ENCODE measurements around the gene PPP1R1B.

Gene PPP1R1B

DNA sequence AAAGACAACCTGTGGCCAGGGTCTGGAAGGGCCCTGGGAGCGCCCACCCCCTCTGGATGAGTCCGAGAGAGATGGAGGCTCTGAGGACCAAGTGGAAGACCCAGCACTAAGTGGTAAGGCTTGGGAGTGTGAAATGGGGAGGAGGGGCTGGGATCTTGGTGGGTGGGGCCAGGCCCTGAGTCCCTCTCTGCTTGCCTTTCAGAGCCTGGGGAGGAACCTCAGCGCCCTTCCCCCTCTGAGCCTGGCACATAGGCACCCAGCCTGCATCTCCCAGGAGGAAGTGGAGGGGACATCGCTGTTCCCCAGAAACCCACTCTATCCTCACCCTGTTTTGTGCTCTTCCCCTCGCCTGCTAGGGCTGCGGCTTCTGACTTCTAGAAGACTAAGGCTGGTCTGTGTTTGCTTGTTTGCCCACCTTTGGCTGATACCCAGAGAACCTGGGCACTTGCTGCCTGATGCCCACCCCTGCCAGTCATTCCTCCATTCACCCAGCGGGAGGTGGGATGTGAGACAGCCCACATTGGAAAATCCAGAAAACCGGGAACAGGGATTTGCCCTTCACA is 8.9 kb downstream of the PPP1R1B start:
- DNase-seq = no peak

- no peak for DNase-seq
Measured at GRCh38 chr17:39636587-39636926, 9.8 kb downstream of the PPP1R1B start.

GRCh38 chr17:39636927-39637736 is 10.4 kb downstream of the PPP1R1B start, which contains the start of gene STARD3:
Gene STARD3 (plus strand): TSS chr17:39637144. CDS start chr17:39653532, 16,388 bp downstream.
- peak; percentile 91 for DNase-seq

DNA sequence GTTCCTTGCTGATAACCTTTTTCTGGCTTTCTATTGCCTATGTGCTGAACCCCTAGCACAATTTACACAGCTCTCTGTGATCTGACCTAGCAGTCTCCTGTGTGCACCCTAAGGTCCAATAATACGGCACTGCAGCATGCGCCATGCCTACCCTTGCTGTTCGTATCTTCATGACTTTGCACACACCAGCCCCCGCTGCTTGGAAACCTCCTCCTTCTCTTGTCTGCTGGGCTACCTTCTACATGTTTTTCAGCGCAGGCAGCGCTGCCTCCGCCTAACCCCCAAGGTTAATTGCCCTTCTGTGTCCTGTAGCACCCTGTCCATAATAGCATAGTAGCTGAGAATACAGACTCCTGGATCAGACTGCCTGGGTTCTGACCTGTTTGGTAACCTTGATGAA is 11.6 kb downstream of the PPP1R1B start:
- DNase-seq = no peak

DNA sequence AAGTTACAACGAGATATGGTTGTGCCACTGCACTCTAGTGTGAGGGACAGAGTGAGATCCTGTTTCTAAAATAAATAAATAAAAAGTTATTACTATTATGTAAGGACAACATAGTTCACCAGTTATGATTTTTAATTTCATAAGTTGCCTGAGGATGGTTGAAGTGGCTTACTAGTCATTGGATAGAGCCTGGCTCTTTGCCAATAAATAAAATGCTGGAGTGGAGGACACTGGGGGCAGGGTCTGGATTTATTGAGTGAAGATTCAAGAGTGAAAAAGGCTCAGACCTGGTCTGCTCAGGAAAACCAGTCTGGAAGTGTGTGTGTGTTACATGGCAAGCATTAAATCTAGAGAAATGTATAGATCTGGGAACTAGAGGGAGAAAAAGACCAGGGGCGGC is 12.3 kb downstream of the PPP1R1B start:
- DNase-seq = no peak

- no peak for DNase-seq
Measured at GRCh38 chr17:39639566-39640458, 13.1 kb downstream of the PPP1R1B start.

- no peak for DNase-seq
Measured at GRCh38 chr17:39640591-39641031, 13.9 kb downstream of the PPP1R1B start.

DNA sequence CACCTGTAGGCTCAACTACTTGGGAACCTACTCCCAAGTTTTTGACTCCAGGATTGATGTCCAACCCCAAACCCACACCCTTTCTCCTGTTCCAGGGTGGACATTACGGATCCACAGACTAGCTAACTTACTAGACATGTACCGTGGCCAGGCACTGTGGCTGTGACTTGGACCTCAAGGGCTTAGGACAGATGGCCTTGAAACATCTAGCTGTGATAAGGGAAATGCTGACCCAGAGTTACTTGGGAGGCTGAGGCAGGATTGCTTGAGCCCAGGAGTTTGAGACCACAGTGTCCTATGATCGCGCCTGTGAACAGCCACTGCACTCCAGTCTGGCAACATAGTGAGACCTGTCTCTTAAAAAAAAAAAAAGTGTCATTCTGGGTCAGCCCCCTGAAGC is 14.3 kb downstream of the PPP1R1B start:
- no peak for DNase-seq

- no peak for DNase-seq
Measured at GRCh38 chr17:39641883-39642282, 15.1 kb downstream of the PPP1R1B start.

- no peak for DNase-seq
Measured at GRCh38 chr17:39642291-39643074, 15.7 kb downstream of the PPP1R1B start.

GRCh38 chr17:39643271-39643670 is 16.5 kb downstream of the PPP1R1B start:
- DNase-seq = no peak

- no peak for DNase-seq
Measured at GRCh38 chr17:39647256-39647655, 20.5 kb downstream of the PPP1R1B start.

DNA sequence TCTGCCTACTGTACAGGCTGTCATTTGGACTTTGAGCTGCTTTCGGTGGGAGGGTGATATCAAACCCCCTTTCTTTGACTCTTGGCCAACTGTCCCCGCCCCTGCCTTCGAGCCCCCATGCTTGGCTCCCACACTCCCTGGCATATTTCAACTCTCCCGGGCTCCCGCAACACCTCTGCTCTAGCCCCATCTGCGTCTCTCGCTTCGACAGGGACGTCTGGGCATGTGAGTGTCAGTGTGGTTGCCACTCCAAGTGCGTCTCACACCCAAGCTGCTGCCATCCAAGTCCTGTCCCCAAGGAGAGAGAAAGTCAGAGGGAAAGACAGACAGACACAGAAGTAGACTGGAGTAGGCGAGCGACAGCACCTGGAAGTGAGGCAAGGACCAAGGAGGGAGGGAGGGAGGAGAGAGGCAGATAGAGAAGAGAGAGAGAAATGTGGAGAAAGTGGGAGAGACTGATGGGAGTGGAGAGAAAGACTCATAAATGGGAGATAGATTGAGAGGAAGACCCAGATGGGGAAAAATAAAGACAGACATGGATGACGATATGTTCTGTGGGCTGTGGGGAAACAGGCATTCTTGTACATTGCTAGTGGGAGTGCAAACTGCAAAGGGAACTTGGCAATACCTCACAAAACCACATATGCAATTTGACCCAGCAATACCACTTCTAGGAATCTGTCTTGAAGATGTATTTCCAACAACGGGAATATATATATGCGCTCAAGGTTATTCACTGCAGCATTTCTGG is 22.0 kb downstream of the PPP1R1B start:
- no peak for DNase-seq

GRCh38 chr17:39650121-39650579 is 23.4 kb downstream of the PPP1R1B start:
- no peak for DNase-seq

GRCh38 chr17:39651923-39652586 is 25.3 kb downstream of the PPP1R1B start:
- DNase-seq = no peak

GRCh38 chr17:39652587-39653315 is 26.0 kb downstream of the PPP1R1B start:
- DNase-seq = no peak

DNA sequence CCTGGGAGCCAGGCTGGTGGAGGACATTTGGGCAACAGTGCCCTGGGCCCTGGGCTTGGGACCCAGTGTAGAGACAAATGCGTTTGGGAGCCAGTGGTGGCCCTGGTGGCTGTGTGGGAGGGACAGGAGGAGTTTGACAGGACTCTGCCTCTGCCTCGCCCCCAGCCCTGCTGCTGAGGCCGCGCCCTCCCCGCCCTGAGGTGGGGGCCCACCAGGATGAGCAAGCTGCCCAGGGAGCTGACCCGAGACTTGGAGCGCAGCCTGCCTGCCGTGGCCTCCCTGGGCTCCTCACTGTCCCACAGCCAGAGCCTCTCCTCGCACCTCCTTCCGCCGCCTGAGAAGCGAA is 26.5 kb downstream of the PPP1R1B start:
- DNase-seq = no peak

- DNase-seq = peak; percentile 82
Measured at GRCh38 chr17:39653662-39654331, 27.0 kb downstream of the PPP1R1B start.

DNA sequence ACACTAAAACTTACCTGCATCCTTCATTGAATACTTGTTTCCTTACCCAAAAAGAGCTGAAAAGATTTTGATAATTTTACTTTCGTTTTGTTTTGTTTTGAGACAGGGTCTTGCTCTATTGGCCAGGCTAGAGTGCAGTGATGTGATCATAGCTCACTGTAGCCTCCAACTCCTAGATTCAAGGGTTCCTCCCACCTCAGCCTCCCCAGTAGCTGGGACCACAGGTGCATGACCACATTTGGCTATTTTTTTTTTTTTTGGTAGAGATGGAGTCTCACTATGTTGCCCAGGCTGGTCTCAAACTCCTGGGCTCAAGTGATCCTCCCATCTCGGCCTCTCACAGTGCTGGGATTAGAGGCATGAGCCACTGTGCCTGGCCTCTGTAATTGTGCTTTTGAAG is 28.4 kb downstream of the PPP1R1B start:
- no peak for DNase-seq

- no peak for DNase-seq
Measured at GRCh38 chr17:39658346-39658745, 31.6 kb downstream of the PPP1R1B start.
